H1 (cell line): ENCODE data around the gene ATXN2. TPM values are rescaled to one million over a fixed set of nuclear protein-coding genes. Genes with fewer than 3 reads are reported as not detected.

ENCODE experiments used
- CBX5 ChIP-seq: fragments of 300-800, 300-1000 bp; sonication (generic); IDR thresholded peaks from 2 replicates; pipeline ENCODE4 v1.7.1; 2016; ENCODE audit warnings: antibody characterized with exemption, low read length, low read depth
- polyA plus RNA-seq, 7 experiments: library from polyadenylated mRNA; depleted of rRNA in 3 of 7; stranded (reverse) in 5 of 7; unstranded in 2 of 7; fragments of >200 nt in 5 of 7; fragments of 200-250 nt in 2 of 7; gene quantifications; 1 replicate in 5 of 7; 2 replicates in 1 of 7; 4 replicates in 1 of 7; pipeline versions ENCODE4 v1.2.1 to v1.2.3, GENCODE V29; 2011 to 2013; ENCODE audit warnings: missing spikeins in 2 of 7, mixed read lengths in 2 of 7
- total RNA-seq: library from RNA; stranded (reverse); fragmentation: NEBNext Ultra II Directional; extraction: Animal tissue kit (Norgen Biotek cat#: 25700); gene quantifications from 2 replicates; pipeline ENCODE4 v1.2.1, GENCODE V29; 2021

The ATXN2 gene
- total and polyA plus RNA-seq, 2 of the 8 experiments (the other 6 are each of a cell fraction or from before 2014, with no cell fraction given) = 46.6 to 80.7 TPM

- no peak for TF ChIP-seq CBX5
Measured at GRCh38 chr12:111585690-111586089, 13.4 kb downstream of the ATXN2 start (continued).
